AG04449 (cell line): ENCODE results near the gene ASIC3.

Source experiments
- CTCF ChIA-PET: fragments of 350-600 bp; formaldehyde crosslinking; extraction: SDS; loops from one replicate; lab custom pipeline; 2021; ENCODE audit warnings: antibody characterized with exemption; lab: Yijun Ruan, JAX
- POLR2A ChIA-PET: fragments of 400-600, 350-600 bp; formaldehyde crosslinking; extraction: SDS; loops from one replicate; lab custom pipeline; 2020; ENCODE audit warnings: antibody characterized with exemption, inconsistent platforms; lab: Yijun Ruan, JAX
- DNase-seq: peaks from one replicate; pipeline ENCODE4 v3.0.0-alpha.2; 2010; ENCODE audit warnings: low read depth, low spot score
- H3K4me3 ChIP-seq: 2 replicates; pipeline ENCODE4 v1.5.1; 2011; ENCODE audit warnings: low read depth, mild to moderate bottlenecking, control low read depth, low read length
- TF ChIP-seq, protein P1 (sequence below): IDR thresholded peaks from one replicate; pipeline ENCODE4 v1.5.1; 2011; ENCODE audit warnings: mild to moderate bottlenecking, moderate library complexity, low read length, control low read depth, inconsistent platforms; ENCODE audit not compliant: insufficient read depth; ENCODE audit errors: missing control alignments

The ASIC3 gene

DNA sequence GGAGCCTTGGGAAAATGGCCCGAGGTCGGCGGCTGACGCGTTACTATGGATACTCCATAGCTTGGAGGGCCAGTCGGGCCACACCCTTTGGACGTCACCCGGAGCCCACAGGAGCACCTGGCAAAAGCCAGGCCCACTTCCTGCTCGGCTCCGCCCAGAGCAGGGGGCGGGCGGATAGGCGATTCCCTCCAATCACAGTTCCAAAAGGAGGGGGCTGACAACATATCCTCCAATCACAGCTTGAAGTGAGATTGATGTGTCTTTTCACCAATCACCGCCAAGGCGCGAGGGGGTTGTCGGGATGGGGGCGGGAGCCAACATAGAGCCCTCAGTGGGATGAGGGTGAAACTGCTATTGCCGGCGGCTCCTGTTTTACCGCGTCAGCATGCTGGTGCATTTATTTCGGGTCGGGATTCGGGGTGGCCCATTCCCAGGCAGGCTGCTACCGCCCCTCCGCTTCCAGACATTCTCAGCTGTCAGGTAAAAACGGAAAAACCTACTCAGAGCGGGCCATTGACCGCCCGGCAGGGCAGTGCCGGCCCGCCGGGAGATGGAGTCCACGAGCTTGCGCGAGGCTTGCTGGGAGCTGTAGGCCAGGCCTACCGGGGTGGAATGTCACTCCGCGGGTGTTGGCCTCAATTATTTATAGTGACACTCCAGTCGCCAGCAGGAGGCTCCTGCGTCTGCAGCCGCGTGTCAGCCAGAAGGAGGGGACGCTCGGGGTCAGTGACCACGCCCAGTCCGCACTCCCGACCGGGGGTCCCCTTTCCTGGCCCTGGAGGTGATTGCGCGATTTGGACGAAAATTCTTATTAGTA lies 20.0 kb upstream of the ASIC3 start, which contains the start of gene ABCB8:
ABCB8 (plus strand) TSS at position 320 of the 817 bp plus-strand sequence; CDS start at position 386, 66 bp downstream.
- ChIA-PET POLR2A (interaction anchor here (0.7 to 1.9 kb wide), 11 partner anchors 10 to 85 kb away, joined by 3 to 13 read pairs (median 4); partner anchors contain the start of genes CDK5 and FASTK), CTCF (interaction anchor here (0.6 to 5.6 kb wide), 9 partner anchors 10 to 85 kb away, joined by 3 to 77 read pairs (median 4); partner anchors contain the start of genes CDK5 and NOS3)
- DNase-seq, result peak; percentile 90
- TF ChIP-seq, protein P1, sequence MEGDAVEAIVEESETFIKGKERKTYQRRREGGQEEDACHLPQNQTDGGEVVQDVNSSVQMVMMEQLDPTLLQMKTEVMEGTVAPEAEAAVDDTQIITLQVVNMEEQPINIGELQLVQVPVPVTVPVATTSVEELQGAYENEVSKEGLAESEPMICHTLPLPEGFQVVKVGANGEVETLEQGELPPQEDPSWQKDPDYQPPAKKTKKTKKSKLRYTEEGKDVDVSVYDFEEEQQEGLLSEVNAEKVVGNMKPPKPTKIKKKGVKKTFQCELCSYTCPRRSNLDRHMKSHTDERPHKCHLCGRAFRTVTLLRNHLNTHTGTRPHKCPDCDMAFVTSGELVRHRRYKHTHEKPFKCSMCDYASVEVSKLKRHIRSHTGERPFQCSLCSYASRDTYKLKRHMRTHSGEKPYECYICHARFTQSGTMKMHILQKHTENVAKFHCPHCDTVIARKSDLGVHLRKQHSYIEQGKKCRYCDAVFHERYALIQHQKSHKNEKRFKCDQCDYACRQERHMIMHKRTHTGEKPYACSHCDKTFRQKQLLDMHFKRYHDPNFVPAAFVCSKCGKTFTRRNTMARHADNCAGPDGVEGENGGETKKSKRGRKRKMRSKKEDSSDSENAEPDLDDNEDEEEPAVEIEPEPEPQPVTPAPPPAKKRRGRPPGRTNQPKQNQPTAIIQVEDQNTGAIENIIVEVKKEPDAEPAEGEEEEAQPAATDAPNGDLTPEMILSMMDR, result peak; percentile 42
- H3K4me3 ChIP-seq, result peak within 1 kb of the TSS; percentile 83

DNA sequence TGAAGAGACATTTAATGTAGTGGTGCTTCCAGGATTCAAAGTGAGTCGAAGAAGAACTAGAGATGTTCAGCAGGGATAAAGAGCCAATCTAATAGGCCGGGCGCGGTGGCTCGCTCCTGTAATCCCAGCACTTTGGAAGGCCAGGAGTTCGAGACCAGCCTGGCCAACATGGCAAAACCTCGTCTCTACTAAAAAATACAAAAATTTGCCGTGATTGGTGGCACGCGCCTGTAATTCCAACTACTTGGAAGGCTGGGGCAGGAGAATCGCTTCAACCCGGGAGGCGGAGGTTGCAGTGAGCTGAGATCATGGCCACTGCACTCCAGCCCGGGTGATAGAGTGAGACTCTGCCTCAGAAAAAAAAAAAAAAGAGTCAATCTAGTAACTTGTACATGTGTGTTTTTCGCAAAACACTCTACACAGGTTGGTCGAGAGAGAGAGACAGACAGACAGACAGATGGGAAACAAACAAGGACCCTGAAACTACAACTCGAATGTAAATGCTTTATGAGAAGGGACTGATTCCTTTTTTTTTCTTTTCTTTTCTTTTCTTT lies 19.3 kb upstream of the ASIC3 start:
- CTCF ChIA-PET, result interaction anchor here (1.0 to 5.6 kb wide), 6 partner anchors 10 to 81 kb away, joined by 3 to 77 read pairs (median 6); no protein-coding TSS in a partner anchor
- POLR2A ChIA-PET, result interaction anchor here (1.0 to 1.9 kb wide), 5 partner anchors 10 to 84 kb away, joined by 4 to 13 read pairs (median 6); partner anchors contain the start of gene CDK5
- H3K4me3 ChIP-seq, result peak overlapping the region; percentile 83
- TF ChIP-seq, protein P1, result no peak
- no peak for DNase-seq

DNA sequence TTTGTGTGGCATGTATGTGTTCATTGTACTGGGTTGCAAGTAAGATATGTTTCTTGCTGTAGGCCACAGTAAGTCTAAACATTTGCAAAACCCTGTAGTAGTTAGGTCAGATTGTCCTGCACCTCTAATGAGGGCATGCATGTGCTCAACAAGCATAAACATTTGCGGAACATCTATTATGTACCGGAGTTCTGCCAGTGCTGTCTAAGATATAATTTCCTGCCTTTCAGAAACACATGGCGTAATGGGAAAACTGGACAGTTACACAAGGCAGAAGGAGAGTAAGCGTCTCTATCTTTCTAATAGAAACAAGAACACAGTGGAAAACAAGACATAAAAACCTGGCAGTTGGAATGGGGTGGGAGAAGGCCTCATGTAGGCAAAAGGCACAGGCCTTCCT lies 17.3 kb upstream of the ASIC3 start:
- POLR2A ChIA-PET, result interaction anchor here (0.7 kb wide), 1 partner anchor 17 kb away, joined by 3 read pairs; the partner anchor contains the start of gene ASIC3
- DNase-seq, result no peak
- TF ChIP-seq, protein P1, result no peak
- H3K4me3 ChIP-seq, result no peak overlapping the region
- CTCF ChIA-PET, result interaction anchor here (1.7 to 1.9 kb wide), 2 partner anchors 13 to 80 kb away, joined by 5 to 13 read pairs; no protein-coding TSS in a partner anchor

DNA sequence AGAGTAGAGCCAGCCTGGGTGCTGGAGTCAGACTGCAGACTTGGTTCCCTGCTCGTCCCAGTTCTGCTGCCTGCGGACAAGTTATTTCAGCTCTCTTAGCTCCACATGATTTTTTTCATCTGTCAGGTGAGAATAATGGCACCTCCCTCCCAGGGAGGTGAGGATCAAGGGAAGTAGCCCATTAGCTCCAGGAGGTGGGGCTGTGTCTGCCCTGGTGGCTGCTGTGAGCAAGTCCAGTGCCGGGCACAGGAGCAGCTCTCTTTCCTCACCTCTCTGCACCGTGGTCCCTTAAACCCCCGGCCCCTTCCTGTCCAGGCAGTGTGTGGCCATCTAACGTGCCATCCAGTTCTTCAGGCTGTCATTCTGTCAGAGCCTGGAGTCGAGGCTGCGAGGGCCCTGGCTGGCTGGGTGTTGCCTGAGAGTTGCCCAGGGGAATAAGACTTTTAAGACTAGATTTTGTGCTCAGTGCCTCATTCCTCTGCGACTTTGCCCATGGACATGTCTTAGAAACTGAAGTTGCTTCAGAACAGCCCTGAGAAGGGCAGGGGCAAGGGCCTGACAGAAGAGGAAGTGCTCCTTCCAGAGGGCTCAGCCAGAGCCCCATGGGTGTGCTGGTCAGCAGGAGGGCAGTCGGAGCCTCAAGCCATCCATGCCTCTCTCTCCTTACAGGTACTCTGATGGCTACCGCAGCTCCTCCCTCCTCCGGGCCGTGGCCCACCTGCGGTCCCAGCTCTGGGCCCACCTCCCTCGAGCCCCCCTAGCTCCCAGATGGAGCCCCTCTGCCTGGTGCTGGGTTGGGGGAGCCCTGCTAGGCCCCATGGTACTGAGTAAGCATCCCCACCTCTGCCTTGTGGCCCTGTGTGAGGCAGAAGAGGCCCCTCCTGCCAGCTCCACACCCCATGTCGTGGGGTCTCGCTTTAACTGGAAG lies 15.1 kb upstream of the ASIC3 start:
- ChIA-PET POLR2A (interaction anchor here (0.7 kb wide), 1 partner anchor 47 kb away, joined by 3 read pairs; no protein-coding TSS in a partner anchor), CTCF (interaction anchor here (0.8 to 1.9 kb wide), 4 partner anchors 15 to 91 kb away, joined by 3 to 13 read pairs (median 4); no protein-coding TSS in a partner anchor)
- H3K4me3 ChIP-seq, result no peak overlapping the region
- TF ChIP-seq, protein P1, result no peak
- DNase-seq, result no peak

DNA sequence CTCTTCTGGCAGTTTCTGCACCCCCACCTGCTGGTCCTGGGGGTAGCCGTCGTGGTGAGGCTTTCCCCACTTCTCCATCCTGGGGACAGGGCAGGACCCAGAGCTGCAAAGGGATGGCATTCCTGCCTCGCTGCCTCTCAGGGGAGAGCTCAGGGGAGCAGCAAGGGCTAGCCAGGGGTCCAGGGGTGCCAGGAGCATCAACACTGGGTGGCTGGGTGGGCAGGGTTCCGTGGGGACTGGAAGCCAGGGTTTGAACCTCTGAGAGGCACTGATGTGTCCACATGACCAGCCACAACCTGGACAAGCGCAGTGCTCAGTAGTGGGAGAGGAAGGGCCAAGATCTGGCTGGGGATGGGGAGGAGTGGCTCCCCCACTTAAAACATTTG lies 14.5 kb upstream of the ASIC3 start:
- TF ChIP-seq, protein P1, result no peak
- no peak for DNase-seq
- CTCF ChIA-PET, result interaction anchor here (0.8 to 1.4 kb wide), 2 partner anchors 77 to 90 kb away, joined by 3 to 6 read pairs; no protein-coding TSS in a partner anchor
- POLR2A ChIA-PET, result no interaction called here
- no peak overlapping the region for H3K4me3 ChIP-seq
